GM21619 (cell line): Measurements from ENCODE around the gene COX7B.
"Not testable (repeated sequence)": the region's sequence is repeated elsewhere in the genome, so short reads cannot be mapped to it uniquely, and the experiment has no call there.

ENCODE experiments used
- ATAC-seq: cut with Tn5 transposase; IDR thresholded peaks from one replicate; pipeline ENCODE4 v1.9.1; 2021; ENCODE audit not compliant: unreplicated experiment

The COX7B gene

DNA sequence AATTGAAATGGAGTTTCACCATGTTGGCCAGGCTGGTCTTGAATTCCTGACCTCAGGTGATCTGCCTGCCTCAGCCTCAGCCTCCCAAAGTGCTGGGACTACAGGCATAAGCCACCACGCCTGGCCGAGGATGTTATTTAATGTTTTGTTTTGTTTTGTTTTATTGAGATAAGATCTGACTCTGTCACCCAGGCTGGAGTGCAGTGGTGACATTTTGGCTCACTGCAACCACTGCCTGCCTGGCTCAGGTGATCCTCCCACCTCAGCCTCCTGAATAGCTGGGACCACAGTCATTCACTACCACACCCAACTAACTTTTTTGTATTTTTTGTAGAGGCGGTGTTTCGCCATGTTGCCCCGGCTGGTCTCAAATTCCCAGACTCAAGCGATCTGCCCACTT lies 45.8 kb downstream of the COX7B start:
- ATAC-seq, result not testable (repeated sequence)

DNA sequence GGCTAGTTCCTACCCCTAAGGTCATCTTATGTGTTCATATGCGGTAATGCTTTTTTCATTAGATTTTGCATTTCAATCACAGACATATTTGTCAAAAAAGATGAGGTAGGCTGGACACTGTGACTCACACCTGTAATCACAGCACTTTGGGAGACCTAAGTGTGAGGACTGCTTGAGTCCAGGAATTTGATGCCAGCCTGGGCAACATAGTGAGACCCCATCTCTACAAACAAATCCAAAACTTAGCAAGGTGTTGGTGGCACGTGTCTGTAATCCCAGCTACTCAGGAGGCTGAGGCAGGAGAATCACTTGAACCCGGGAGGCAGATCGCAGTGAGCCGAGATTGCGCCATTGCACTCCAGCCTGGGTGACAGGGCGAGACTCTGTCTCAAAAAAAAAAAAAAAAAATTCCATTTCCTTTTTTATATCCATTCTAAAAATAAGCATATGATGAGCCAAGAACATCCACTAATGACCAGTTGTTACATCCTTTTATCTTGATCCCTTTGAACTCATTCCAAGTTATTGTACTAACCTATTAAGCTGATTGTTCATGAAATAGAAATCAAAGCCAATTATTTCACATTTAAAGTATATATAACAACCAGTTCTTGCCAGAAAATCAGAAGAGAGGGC lies 46.8 kb downstream of the COX7B start:
- no peak for ATAC-seq

DNA sequence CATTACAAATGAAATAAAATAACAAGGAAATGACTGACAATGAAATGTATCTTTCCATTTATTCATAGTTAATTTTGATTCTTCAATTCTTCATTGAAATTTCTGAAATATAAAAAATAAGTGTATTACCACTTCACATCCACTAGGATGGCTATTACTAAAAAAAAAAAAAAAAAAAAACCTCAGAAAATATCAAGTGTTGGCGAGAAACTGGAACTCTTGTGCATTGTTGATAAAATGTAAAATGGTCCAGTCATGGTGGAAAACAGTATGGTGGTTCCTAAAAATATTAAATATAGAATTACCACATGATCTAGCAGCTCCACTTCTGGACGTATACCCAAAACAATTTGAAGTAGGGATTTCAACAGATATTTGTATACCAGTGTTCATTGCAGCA lies 47.3 kb downstream of the COX7B start:
- ATAC-seq, result no peak

DNA sequence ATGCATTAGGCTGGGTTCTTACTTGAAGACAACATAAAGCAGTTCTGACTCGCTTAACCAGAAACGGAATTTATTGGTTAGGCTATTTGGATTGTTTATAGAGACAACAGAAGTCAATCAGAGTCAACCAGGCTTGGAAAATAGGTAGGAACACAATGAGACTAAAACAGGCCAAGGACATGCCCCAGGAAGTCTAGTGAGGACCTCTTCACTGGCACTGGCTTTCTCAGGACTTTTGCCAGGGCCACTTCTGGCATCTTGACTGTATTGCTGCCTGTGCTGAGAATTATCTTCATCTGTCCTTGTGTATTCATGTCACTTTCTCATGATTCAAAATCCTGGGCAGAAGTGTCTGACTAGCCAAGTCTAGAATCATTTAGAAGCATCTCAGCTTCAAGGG lies 50.6 kb downstream of the COX7B start:
- ATAC-seq, result no peak

DNA sequence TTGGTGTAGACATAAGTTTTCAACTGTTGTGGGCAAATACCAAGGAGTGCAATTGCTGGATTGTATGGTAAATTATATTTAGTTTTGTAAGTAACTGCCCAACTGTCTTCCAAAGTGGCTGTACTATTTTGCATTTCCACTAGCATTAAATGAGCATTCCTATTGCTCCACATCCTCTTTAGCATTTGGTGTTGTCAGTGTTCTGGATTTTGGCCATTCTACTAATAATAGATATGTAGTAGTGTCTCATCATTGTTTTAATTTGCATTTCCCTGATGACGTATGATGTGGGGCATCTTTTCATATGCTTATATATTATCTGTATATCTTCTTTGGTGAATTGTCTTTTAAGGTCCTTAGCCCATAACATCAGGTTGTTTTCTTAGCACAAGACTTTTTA lies 52.9 kb downstream of the COX7B start:
- ATAC-seq, result no peak

DNA sequence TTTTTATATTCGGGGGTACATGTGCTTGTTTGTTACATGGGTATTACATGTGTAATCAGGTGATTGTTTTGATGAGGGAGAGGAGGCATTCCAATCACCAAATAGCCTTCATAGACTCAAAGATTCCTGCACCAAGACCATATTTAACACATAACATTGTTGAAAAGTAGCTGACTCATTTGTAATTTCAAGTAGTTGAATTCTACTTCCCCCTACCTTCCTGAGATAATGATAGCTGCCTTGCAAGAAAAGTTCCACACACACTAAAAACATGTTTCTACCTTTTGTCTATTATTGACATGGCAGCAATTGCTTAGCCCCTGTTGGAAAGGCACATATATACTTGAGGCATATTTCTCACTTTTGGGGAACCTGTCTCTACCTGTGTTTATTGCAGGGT lies 54.0 kb downstream of the COX7B start:
- no peak for ATAC-seq

DNA sequence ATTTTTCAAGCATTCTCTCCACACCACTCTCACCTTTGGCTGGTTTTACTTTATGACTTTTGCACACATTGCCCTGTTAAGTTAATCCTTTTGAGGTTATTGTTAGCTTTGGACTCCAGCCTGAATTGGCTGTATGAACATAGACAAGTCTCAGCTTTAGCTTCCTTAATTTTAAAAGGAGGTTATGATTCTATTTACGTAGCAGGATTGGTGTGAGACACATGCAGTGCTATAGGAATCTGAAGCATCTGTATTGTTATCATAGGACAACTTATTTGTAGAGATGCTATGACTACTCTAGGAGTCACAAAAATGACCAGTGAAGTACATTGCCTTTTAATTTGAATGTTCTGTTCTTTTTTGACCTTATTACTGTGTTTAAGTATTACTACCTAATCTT lies 54.4 kb downstream of the COX7B start:
- no peak for ATAC-seq
